H1 (cell line): ENCODE measurements around the gene TTBK1. TPM values are rescaled to one million over a fixed set of nuclear protein-coding genes. Genes with fewer than 3 reads are reported as not detected.

Experiments
- BACH1 ChIP-seq: IDR thresholded peaks from 2 replicates; pipeline ENCODE4 v1.6.1; 2012; ENCODE audit warnings: low read length, improper control_type of control experiment
- EZH2 ChIP-seq: fragments of 200-600 bp; sonication (generic); IDR thresholded peaks from 2 replicates; pipeline ENCODE4 v1.7.1; 2012; ENCODE audit warnings: low read depth, mild to moderate bottlenecking, moderate library complexity, low read length, inconsistent platforms; ENCODE audit not compliant: severe bottlenecking
- HDAC6 ChIP-seq: IDR thresholded peaks from one replicate; pipeline ENCODE4 v1.7.1; 2012; ENCODE audit warnings: low read depth, mild to moderate bottlenecking, inconsistent platforms, low read length, moderate library complexity
- MAFK ChIP-seq: IDR thresholded peaks from 2 replicates; pipeline ENCODE4 v1.6.1; 2012; ENCODE audit warnings: low read depth, mild to moderate bottlenecking, improper control_type of control experiment, low read length
- RAD21 ChIP-seq, 2 experiments: IDR thresholded peaks in 1 of 2; conservative IDR thresholded peaks in 1 of 2; 2 replicates each; pipeline ENCODE4 v1.6.1; 2011; ENCODE audit warnings: low read depth in 2 of 2, low read length in 2 of 2, improper control_type of control experiment in 1 of 2, inconsistent platforms in 1 of 2, mild to moderate bottlenecking in 1 of 2, moderate library complexity in 1 of 2
- polyA plus RNA-seq, 7 experiments: library from polyadenylated mRNA; depleted of rRNA in 3 of 7; stranded (reverse) in 5 of 7; unstranded in 2 of 7; fragments of >200 nt in 5 of 7; fragments of 200-250 nt in 2 of 7; gene quantifications; 1 replicate in 5 of 7; 2 replicates in 1 of 7; 4 replicates in 1 of 7; pipeline versions ENCODE4 v1.2.1 to v1.2.3, GENCODE V29; 2011 to 2013; ENCODE audit warnings: missing spikeins in 2 of 7, mixed read lengths in 2 of 7
- total RNA-seq: library from RNA; stranded (reverse); fragmentation: NEBNext Ultra II Directional; extraction: Animal tissue kit (Norgen Biotek cat#: 25700); gene quantifications from 2 replicates; pipeline ENCODE4 v1.2.1, GENCODE V29; 2021
- TF ChIP-seq, protein P1 (sequence below): fragments of 300-600 bp; sonication (generic); IDR thresholded peaks from 2 replicates; pipeline ENCODE4 v1.7.1; 2012; ENCODE audit warnings: low read length, moderate library complexity, mild to moderate bottlenecking, inconsistent platforms; ENCODE audit not compliant: insufficient replicate concordance

Gene TTBK1
- total and polyA plus RNA-seq, 2 of the 8 experiments (the other 6 are each of a cell fraction or from before 2014, with no cell fraction given): 0.53 to 1.6 TPM

DNA sequence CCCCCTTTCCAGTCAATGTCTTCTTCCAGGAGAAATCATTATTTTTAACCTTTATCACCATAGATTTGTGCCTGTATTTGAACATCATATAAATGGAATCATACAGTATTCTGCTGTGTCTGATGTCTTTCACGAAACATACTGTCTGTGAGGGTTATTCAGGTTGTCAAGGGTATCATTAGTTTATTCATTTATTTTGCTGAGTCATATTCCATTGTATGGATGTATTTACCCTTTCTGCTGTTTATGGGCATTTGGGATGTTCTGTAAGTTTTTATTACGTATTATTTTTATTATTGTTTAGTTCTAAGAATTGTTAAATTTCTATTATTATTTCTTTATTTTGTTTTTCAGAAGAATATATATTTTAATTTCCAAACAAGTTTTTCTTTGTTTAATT is 36.0 kb upstream of the TTBK1 start (continued):
- TF ChIP-seq, protein P1, sequence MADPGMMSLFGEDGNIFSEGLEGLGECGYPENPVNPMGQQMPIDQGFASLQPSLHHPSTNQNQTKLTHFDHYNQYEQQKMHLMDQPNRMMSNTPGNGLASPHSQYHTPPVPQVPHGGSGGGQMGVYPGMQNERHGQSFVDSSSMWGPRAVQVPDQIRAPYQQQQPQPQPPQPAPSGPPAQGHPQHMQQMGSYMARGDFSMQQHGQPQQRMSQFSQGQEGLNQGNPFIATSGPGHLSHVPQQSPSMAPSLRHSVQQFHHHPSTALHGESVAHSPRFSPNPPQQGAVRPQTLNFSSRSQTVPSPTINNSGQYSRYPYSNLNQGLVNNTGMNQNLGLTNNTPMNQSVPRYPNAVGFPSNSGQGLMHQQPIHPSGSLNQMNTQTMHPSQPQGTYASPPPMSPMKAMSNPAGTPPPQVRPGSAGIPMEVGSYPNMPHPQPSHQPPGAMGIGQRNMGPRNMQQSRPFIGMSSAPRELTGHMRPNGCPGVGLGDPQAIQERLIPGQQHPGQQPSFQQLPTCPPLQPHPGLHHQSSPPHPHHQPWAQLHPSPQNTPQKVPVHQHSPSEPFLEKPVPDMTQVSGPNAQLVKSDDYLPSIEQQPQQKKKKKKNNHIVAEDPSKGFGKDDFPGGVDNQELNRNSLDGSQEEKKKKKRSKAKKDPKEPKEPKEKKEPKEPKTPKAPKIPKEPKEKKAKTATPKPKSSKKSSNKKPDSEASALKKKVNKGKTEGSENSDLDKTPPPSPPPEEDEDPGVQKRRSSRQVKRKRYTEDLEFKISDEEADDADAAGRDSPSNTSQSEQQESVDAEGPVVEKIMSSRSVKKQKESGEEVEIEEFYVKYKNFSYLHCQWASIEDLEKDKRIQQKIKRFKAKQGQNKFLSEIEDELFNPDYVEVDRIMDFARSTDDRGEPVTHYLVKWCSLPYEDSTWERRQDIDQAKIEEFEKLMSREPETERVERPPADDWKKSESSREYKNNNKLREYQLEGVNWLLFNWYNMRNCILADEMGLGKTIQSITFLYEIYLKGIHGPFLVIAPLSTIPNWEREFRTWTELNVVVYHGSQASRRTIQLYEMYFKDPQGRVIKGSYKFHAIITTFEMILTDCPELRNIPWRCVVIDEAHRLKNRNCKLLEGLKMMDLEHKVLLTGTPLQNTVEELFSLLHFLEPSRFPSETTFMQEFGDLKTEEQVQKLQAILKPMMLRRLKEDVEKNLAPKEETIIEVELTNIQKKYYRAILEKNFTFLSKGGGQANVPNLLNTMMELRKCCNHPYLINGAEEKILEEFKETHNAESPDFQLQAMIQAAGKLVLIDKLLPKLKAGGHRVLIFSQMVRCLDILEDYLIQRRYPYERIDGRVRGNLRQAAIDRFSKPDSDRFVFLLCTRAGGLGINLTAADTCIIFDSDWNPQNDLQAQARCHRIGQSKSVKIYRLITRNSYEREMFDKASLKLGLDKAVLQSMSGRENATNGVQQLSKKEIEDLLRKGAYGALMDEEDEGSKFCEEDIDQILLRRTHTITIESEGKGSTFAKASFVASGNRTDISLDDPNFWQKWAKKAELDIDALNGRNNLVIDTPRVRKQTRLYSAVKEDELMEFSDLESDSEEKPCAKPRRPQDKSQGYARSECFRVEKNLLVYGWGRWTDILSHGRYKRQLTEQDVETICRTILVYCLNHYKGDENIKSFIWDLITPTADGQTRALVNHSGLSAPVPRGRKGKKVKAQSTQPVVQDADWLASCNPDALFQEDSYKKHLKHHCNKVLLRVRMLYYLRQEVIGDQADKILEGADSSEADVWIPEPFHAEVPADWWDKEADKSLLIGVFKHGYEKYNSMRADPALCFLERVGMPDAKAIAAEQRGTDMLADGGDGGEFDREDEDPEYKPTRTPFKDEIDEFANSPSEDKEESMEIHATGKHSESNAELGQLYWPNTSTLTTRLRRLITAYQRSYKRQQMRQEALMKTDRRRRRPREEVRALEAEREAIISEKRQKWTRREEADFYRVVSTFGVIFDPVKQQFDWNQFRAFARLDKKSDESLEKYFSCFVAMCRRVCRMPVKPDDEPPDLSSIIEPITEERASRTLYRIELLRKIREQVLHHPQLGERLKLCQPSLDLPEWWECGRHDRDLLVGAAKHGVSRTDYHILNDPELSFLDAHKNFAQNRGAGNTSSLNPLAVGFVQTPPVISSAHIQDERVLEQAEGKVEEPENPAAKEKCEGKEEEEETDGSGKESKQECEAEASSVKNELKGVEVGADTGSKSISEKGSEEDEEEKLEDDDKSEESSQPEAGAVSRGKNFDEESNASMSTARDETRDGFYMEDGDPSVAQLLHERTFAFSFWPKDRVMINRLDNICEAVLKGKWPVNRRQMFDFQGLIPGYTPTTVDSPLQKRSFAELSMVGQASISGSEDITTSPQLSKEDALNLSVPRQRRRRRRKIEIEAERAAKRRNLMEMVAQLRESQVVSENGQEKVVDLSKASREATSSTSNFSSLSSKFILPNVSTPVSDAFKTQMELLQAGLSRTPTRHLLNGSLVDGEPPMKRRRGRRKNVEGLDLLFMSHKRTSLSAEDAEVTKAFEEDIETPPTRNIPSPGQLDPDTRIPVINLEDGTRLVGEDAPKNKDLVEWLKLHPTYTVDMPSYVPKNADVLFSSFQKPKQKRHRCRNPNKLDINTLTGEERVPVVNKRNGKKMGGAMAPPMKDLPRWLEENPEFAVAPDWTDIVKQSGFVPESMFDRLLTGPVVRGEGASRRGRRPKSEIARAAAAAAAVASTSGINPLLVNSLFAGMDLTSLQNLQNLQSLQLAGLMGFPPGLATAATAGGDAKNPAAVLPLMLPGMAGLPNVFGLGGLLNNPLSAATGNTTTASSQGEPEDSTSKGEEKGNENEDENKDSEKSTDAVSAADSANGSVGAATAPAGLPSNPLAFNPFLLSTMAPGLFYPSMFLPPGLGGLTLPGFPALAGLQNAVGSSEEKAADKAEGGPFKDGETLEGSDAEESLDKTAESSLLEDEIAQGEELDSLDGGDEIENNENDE: no peak
- TF ChIP-seq HDAC6 (no peak), MAFK (peak; percentile 60), RAD21 (IDR thresholded peaks at IDR 0.05 in 1 of 2, conservative IDR thresholded peaks at IDR 0.05 in 1 of 2; ENCODE audit: low read depth in 2 of 2, low read length in 2 of 2) (no peak), BACH1 (peak; percentile 62; the same call in 1 of the 2 replicates), EZH2 (no peak)
